CD4-positive, alpha-beta T cell treated with Interleukin-12 subunit alpha and Interleukin-12 subunit beta, for 1 hour (primary cell): ENCODE measurements around the gene SACM1L.
A peak's percentile ranks its signal among the peaks of the same experiment; 100 is the strongest.
"Not testable (repeated sequence)": the region's sequence is repeated elsewhere in the genome, so short reads cannot be mapped to it uniquely, and the experiment has no call there.

Source experiments
- DNase-seq: peaks from one replicate; pipeline ENCODE4 v3.0.0-alpha.2; 2020

SACM1L gene

DNA sequence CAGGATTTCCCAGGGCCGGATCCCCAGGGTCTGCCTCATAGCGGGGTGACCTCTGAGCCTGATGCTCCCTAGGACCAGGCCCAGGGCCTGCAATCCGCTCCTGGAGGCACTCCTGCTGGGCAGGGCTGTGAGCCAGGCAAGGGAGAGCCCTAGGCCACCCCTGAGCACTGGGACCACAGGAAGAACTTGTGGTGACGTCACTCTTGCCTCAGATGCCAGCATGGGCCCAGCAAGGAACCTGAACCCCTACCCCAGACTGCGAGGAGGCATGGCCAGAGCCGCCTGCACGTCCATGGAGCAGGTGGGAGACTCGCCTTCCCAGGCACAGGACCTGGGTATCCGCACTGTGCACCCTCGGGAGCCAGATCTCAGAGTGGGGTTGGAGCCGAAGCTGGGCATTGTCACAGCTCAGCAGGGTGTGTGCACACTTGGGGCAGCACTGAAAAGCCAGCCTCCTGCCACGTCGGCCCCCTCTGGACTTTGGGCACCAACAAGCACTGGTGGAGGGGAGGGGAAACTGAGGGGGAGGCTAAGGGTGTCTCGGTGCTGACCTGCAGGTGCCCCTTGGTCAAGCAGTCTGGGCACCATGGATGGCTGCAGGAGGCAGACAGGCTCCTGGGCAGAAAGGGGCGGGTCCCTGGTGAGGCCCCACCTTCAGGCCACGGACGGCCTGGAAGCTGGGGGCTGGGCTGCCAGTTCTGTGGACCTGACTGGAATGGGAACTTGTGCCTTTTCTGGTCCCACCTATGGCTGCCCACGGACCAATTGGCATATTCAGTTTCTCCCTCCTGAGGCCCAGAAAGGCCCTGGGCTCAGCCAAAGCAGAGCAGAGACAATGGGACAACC, 57.8 kb downstream of the SACM1L start:
- DNase-seq, result no peak

DNA sequence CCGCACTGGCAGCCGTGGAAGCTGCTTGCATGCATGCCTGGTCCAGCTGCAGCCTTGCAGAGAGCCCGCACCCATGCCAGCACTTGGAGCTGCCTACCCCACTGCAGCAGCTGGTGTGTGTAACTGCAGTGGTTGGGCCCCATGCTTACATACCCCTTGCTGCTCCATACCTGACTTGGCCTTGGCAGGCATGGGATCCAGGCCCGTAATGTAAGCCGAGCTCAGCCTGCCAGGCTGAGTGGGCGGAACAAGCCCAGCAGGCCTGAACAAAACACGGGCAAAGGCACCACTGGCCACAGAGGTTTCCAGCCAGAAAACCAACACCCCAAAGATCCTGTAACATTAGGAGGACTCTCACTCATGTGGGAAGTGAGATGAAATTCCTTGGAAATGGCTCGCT, 58.9 kb downstream of the SACM1L start:
- no peak for DNase-seq

DNA sequence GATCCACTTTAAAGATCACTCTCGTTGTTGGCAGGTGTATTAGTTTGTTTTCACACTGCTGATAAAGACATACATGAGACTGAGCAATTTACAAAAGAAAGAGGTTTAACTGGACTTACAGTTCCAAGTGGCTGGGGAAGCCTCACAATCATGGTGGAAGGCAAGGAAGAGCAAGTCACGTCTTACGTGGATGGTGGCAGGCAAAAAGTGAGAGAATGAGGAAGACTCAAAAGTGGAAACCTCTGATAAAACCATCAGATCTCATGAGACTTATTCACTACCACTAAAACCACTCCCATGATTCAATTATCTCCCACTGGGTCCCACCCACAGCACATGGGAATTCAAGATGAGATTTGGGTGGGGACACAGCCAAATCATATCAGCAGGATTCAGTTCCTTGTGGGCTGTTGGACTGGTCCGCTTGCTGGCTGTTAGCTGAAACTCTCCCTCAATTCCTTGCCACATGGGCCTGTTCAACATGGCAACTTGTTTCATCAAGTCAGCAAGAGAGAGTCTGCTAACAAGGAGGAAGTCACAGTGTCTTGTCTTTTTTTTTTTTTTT, 59.9 kb downstream of the SACM1L start:
- not testable (repeated sequence) for DNase-seq

DNA sequence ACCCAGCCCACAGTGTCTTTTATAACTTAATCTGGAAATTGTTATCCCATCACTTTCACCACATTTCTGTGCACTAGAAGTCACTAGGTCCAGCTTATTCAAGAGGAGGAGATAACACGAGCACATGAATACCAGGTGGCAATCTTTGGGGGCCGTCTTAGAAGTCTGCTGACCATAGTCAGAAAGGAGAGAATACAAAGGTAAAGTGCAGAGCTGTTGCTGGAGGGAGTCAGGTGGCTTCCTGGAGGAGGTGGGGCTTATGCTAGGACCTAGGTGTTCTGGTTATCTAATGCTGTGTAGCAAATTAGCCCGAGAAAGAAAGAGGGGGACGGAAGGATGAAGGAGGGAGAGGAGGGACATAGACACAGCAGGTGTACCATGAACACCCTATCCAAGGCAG, 60.7 kb downstream of the SACM1L start:
- DNase-seq, result no peak

DNA sequence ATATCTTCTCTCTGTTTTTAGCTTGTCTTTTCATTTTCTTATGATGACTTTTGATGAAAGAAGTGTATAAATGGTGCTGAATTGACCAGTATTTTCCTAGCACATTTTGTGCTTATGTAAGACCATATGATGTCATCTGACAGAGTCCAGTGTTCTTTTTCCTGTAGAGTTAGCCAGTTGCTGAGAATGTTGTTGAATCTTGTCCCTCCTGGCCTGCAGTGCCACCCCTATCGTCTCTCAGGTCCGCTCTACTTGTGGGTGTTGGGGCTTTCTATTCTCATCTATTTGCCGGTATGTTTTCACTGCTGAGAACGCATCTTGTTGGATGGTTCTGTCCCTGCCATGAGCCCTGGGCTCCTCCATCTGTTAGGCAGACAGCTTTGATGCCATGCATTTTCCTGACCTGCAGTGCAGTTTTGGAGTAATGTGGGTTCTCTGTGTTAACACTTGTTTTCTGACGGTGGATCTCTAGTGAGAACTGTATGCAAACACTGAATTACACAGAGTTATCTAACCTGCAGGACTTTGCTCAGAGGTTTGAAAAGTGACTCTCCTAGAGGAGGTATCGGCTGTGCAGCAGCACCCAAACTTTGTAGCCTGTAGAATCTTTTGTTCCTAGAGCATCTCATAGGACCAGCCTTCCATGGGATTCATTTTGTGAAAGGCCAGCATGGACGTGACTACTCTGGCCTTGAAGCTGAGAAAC, 62.5 kb downstream of the SACM1L start:
- no peak for DNase-seq

DNA sequence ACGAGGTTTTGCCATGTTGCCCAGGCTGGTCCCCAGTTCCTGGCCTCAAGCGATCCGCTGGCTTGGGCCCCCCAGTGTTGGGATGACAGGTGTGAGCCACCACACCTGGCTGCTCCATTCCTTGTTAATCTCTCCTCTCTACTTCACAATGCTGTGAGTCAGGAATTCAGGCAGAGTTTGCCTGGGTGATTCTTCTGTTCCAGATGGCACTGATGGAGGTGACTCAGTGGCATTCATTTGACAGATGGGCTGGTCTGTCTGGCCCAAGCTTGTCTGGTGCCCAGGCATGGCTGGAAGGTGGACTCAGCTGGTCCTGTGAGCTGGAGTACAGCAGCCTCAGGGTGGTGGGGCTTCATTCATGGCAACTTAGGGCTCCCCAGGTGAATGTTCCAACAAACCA, 63.9 kb downstream of the SACM1L start:
- no peak for DNase-seq

DNA sequence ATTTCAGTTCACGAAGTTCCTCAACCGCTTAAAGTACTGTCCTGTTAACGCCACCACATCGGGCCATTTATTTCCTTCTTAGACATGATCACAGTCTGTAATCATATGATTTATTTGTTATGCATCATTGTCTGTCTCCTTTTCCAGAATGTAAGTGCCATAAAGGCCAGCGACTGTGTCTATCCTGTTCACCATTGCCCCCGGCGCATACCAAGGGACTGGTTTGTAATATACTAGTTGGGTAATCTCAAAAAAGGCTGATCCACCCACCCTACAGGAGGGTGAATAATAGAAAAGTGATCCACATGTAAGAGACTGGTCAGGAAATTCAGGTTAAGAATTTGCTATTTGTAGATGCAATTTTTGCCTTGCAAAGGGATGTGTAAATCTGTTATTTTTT, 65.3 kb downstream of the SACM1L start:
- no peak for DNase-seq

DNA sequence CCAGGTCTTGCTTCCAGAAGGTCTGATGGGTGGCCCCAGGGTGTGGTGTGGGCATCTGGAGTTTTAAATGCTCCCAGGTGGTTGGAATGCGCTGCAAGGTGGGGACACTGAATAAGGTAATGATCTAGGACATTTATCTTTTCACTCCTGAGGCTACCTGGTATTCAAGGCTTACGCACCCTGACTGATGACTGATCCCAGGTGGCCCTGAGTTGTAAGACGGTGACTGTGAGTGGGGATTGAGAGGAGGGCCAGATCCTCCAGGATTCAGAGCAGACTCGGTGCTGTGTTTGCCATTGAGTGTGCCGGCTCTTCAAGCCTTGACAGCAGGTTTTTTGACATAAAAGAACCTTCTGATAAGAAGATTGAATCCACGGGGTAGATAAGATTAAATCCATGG, 66.9 kb downstream of the SACM1L start:
- no peak for DNase-seq

DNA sequence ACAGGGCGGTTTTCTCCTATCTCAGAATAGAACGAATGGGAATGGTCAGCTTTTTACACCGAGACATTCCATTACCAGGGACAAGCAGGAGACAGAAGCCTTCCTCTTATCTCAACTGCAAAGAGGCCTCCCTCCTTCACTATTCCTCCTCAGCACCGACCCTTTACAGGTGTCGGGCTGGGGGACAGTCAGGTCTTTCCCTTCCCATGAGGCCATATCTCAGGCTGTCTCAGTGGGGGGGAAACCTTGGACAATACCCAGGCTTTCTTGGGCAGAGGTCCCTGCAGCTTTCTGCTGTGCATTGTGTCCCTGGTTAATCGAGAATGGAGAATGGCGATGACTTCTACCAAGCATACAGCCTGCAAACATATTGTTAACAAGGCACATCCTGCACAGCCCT, 67.9 kb downstream of the SACM1L start:
- not testable (repeated sequence) for DNase-seq

DNA sequence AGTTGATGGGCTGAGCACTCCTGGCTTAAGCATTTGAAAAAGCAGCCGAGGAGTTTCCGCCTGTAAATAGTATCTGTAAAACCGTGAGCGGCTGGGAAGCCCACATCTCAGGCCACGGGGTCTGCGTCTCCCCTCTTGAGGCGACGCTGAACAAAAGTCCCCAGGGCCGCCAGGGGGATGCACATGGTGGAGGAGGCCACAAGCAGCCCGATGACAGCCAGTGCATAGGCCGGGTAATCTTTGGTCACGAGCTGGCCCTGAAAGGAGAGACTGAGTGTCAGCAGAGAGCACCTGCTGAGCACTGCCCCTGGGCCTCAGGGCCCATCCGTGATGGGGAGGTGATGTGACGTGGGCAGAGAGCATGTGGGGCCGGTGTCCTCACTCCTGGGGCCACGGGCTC, 69.7 kb downstream of the SACM1L start:
- DNase-seq, result no peak

DNA sequence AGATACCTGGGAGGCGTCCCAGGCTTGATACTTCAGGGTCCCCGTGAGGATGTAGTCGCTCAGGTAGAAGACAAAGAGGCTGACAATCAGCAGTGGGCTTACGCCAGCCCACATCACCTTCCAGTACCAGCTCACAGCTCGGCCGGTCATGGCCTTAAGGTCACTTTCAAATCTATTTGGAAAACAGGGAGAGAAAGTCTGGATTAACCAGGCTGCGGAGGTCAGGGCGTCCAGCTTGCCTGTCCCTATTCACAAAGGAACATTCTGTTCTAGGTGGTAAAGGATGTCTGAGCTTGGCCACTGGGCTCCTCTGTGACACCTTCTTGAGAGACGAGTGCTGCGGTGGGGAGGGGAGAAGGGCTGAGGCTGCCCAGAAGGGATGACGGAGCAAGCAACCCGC, 70.7 kb downstream of the SACM1L start:
- no peak for DNase-seq

DNA sequence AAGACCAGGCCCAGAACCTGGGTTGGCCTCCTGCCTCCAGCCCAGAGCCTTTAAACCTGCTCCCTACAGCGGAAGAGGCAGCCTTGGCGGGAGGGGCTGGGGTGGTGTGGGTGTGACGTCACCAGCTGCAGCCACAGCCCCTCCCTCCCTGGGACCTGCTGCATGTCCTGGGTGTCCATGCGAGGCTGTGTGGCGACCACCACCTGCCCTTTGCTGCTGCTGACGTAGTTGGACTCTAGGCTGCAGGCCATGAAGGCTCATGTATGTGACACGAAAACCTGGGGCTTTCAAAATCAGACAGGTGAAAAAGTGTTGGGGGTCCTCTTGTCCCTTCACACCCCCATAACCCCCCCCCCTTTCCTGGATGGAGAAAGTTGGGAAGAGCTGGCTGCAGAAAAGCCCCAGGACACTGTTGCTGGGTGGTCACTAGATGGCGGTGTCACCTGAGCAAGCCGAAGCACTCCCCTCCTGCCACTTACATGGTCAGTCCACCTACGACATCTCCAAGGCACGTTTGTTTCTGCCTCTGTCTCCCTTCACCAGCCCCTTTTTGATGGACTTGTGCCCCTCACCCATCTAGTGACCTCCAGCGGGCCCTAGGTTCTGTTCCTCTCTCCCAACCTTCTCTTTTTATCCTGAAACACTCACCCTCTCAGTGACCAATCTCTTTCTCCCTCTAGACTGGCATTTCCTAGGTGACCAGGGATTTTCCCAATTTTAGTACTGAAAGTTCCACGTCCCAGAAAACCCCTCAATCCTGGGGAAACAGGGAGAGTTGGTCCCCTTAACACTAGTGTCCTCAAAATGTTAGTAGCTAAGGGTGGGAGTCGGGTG, 71.9 kb downstream of the SACM1L start:
- DNase-seq, result peak; percentile 52

DNA sequence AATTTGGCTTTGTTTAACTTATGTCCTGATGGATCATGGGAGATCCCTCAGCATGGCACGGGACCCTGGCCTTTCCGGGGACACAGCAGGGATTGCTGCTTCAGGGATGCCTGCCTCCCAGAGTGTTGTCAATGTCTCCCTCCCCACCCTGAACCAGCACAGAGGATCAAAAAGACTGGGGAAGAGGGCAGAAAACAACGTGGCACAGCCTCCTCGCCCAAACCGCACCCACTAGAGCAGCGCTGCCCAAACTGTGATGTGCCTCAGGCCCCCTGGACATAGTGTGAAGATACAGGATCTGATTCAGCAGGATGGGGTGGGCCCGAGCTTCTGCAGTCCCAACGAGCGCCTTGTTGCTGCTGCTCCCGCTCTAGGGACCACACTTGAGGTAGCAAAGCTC, 72.6 kb downstream of the SACM1L start:
- DNase-seq, result no peak

DNA sequence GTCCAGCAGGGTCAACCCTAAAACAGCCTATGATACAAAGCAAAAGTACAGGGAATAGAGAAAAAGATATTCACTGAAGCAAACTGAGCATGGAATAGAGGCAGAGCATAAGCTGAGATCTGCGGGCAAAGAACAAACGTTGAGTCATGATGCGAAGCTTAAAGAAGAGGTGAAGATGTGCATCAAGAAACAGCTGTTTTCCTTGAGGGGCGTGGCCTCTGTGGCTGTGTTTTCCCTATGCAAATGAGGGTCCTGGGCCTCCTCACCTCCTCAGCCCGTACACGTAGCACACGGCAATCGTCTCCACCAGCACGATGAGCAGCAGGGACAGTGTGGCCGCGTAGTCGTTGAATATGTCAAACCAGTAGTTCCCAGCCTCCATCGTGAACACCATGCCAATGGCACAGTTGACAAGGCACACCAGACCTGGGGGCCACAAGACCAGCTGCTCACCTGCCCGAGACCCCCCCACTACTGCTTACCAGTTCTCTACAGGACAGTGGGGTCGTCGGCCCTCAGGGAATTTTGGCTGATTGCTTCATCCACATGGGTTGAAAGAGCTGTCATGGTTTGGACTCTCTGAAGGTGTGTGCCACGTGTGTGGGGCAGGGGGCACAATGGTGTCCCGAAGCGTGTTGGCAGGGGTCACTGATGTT, 73.6 kb downstream of the SACM1L start:
- no peak for DNase-seq

DNA sequence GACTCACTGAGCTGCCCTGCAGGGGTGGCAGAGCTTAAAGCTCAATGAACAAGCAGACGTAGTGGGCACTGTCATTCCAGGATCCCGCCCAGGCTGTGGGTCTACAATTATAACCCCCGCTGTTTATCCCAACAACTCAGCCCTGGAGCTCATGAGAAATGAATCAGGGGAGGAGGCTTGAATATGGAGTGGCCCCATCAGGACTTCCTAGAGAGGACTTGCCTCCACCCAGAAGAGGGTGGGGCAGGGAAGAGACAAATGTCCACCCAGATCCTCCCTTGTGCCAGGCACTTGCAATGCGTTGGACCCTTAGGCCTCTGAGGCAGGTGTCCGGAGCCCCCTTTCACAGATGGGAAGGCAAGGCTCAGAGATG, 74.1 kb downstream of the SACM1L start:
- DNase-seq, result no peak

DNA sequence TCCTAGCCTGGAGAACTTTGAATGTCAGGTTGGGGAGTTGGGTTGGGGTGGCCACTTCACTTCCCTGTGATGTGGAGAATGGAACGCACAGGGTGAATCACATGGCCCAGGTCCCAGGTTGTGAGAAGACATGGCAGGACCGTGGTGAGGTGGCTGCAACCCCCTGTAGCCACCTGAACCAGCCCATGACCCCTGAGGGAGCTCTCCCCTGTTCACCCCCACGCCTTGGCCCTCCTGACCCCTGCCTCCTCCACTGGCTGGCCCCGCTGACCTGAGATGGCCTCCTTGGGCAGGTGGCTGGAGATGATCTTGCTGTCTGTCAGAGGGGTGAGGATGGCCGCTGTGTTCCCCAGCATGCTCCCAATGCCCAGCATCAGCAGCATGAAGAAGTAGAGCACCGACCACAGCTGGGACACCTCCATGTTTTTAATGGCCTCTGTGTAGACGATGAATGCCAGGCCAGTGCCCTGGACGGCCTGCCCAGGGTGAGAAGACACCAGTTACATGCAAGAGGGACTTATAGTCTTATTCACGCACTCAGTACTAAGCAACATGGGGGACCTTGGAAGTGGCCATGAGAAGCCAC, 76.2 kb downstream of the SACM1L start:
- no peak for DNase-seq

DNA sequence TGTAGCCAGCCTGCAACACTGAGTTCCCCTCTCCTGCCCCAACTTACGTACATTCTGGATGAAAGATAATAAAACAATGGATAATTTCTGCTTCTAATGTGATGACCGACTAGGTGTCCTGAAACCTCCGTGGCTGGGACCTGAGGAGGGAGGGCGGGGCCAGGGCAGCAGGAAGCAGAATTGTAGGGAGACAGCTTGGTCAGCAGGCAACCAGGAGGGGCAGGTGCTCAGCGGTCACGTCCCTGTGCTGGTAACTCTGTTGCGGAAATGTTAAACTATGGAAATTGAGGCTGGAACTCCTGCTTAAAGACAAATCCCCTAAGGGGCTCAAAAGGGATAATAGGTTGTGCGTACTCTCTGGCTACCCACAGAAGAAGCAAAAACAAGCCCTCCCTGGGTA, 76.8 kb downstream of the SACM1L start:
- no peak for DNase-seq

DNA sequence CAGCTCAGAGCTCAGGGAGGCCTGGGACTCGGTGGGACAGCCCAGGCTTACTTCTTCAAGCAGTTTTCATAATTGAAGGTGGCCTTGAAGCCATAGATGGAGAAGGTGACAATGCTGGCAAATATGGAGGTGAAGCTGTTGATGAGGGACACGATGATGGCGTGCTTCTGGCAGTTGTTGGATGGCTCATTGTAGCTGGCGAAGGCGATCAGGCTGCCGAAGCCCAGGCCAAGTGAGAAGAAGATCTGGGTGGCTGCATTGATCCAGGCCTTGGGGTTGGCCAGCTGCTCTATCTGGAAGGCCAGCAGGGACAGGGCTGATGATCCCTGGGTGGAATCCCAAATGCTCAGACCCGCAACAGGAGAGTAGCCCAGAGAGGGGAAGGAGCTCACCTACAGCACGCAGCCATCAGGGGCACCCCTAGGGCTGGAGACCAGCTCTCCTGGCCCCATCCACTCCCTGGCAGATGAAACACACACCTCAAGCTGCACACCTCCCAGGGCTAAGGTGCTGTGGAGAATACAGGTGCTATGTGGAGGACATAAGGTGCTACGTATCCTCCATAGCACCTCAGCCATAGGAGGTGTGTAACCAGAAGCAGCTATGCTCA, 82.1 kb downstream of the SACM1L start:
- no peak for DNase-seq

DNA sequence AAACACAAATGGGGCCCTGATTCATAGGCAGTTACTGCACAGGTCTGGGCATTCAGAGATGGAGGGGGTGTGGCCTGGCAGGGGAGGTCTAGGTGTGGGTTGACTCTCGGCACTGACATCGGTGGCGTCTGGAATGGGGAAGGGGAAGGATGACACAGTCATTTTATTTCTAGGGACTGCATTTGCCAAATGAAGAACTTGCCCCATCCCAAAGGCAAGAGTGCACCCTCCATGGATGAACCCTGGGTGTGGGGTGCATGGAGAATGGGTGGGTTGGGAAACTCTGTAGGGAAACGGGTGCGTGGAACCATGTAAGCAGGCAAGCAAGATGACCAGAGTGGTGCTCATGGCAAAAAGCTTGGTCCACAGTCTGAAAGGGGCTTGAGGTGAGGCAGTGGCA, 82.6 kb downstream of the SACM1L start:
- no peak for DNase-seq

DNA sequence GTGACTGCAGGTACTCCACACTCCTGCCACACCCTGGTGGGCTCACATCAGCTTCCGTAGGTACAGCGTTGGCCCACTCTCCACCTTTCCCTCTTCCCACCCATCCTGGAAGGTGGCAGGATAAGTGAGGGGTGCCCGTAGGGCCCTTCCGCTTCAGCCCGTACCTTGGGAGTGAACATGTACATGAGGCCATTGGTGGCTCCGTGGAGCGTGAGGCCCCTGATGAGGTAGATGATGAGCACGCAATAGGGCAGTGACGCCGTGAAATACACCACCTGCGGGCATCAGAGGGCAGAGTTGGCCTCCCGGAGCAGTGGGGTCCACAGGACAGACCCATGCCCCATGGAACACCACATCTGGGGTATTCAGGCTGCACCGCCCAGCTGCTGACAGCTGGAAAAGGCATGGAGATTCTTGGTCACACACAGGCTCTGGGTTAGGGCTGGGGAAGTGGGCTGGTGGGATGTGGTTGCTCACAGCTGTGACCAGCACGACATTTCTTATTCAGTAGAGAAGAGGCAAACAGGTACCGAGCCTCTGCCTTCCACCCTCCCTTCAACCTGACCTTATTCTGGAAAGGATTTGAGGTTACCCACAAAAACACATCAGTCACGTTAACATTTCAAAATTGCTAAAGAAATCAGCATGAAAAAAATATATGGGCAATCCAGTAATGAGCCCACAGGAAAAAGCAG, 83.3 kb downstream of the SACM1L start:
- DNase-seq, result no peak

DNA sequence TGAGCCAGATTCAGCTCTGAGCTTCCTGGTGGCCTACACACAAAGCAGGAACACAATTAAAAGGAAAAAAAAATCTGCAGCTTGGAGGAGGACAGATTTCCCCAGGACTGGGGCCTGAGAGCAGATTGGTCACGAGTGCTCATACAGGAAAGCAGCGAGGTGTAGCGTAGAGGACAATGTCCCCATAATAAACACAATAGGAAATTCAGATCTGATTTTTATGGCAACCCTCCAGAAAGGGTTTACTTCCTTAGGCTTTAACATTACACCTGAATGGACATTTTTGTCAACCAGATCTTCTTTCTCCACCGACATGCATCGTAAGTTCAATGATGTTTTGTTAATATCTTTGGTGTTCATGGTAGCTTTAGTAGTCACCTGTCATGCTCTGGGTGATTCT, 83.9 kb downstream of the SACM1L start:
- DNase-seq, result no peak
